Mucosa of gallbladder (tissue), 1 donor: ENCODE results near the gene LIFR. TPM values are rescaled to one million over a fixed set of nuclear protein-coding genes. Genes with fewer than 3 reads are reported as not detected.
"Not testable (repeated sequence)": the region's sequence is repeated elsewhere in the genome, so short reads cannot be mapped to it uniquely, and the experiment has no call there.

Source experiments
- DNase-seq: peaks from one replicate; pipeline ENCODE4 v3.0.0-alpha.2; 2020; ENCODE audit warnings: low spot score
- total RNA-seq: library from RNA; stranded (reverse); gene quantifications from one replicate; pipeline ENCODE4 v1.2.1, GENCODE V29; 2021
- donor health status: DM: no; HTN: no; CAD: no.

LIFR gene
- total RNA-seq, 1 donor from 2014 or later = 58.0 TPM

- not testable (repeated sequence) for DNase-seq
Observed at GRCh38 chr5:38516649-38517048, 39.8 kb downstream of the LIFR start.

- no peak for DNase-seq
Observed at GRCh38 chr5:38515646-38516045, 40.8 kb downstream of the LIFR start.

- DNase-seq = no peak
Observed at GRCh38 chr5:38515092-38515491, 41.4 kb downstream of the LIFR start.

GRCh38 chr5:38509185-38509584 is 47.3 kb downstream of the LIFR start:
- DNase-seq = no peak

GRCh38 chr5:38506302-38506701 is 50.1 kb downstream of the LIFR start:
- DNase-seq = no peak

GRCh38 chr5:38500573-38501260 is 55.7 kb downstream of the LIFR start:
- DNase-seq = no peak

GRCh38 chr5:38497946-38498345 is 58.5 kb downstream of the LIFR start:
- no peak for DNase-seq

GRCh38 chr5:38494763-38495162 is 61.7 kb downstream of the LIFR start:
- no peak for DNase-seq

- no peak for DNase-seq
Observed at GRCh38 chr5:38494175-38494574, 62.3 kb downstream of the LIFR start.

- DNase-seq = no peak
Observed at GRCh38 chr5:38483805-38484398, 72.5 kb downstream of the LIFR start.

GRCh38 chr5:38479315-38479904 is 77.0 kb downstream of the LIFR start:
- no peak for DNase-seq

GRCh38 chr5:38478878-38479277 is 77.6 kb downstream of the LIFR start:
- DNase-seq = no peak

GRCh38 chr5:38478166-38478565 is 78.3 kb downstream of the LIFR start:
- no peak for DNase-seq

- peak; percentile 23 for DNase-seq
Observed at GRCh38 chr5:38473008-38473407, 83.4 kb downstream of the LIFR start.

GRCh38 chr5:38472541-38472940 is 83.9 kb downstream of the LIFR start:
- no peak for DNase-seq

GRCh38 chr5:38471709-38472108 is 84.7 kb downstream of the LIFR start:
- DNase-seq = no peak

GRCh38 chr5:38469707-38470267 is 86.7 kb downstream of the LIFR start:
- no peak for DNase-seq

GRCh38 chr5:38468978-38469706 is 87.3 kb downstream of the LIFR start:
- DNase-seq = no peak

GRCh38 chr5:38468202-38468673 is 88.2 kb downstream of the LIFR start:
- no peak for DNase-seq

- peak; percentile 44 for DNase-seq
Observed at GRCh38 chr5:38467353-38468040, 88.9 kb downstream of the LIFR start.

GRCh38 chr5:38466424-38467189 is 89.8 kb downstream of the LIFR start:
- peak; percentile 76 for DNase-seq
